GM12878 (cell line): ENCODE data around the gene MAPT.

Source experiments
- EGR1 ChIP-seq, 2 experiments: IDR thresholded peaks; 1 replicate in 1 of 2; 2 replicates in 1 of 2; pipeline ENCODE4 v1.6.1; 2011 to 2012; ENCODE audit warnings: low read depth in 2 of 2, low read length in 2 of 2, borderline replicate concordance in 1 of 2, mild to moderate bottlenecking in 1 of 2, moderate library complexity in 1 of 2
- EP300 ChIP-seq, 2 experiments: fragments of 150-350 bp in 1 of 2; IDR thresholded peaks; 2 replicates each; pipeline ENCODE4 v1.6.1; 2011 to 2012; ENCODE audit warnings: low read depth in 2 of 2, low read length in 2 of 2, borderline replicate concordance in 1 of 2, improper control_type of control experiment in 1 of 2, inconsistent platforms in 1 of 2; ENCODE audit not compliant: control insufficient read depth in 1 of 2
- JUND ChIP-seq: IDR thresholded peaks from 2 replicates; pipeline ENCODE4 v1.6.1; 2012; ENCODE audit warnings: low read depth, mild to moderate bottlenecking, low read length, improper control_type of control experiment, moderate library complexity
- POLR2A ChIP-seq: IDR thresholded peaks from 2 replicates; pipeline ENCODE4 v1.6.1; 2011; ENCODE audit warnings: low read depth, mild to moderate bottlenecking, low read length
- POLR2AphosphoS5 ChIP-seq: IDR thresholded peaks from 2 replicates; pipeline ENCODE4 v1.6.1; 2011; ENCODE audit warnings: mild to moderate bottlenecking, low read length, inconsistent platforms
- TF ChIP-seq, protein P1 (sequence below), 3 experiments: IDR thresholded peaks in 2 of 3; conservative IDR thresholded peaks in 1 of 3; 2 replicates each; pipeline ENCODE4 v1.5.1; 2011; ENCODE audit warnings: low read depth in 3 of 3, low read length in 3 of 3, mild to moderate bottlenecking in 3 of 3, control low read depth in 2 of 3, moderate library complexity in 2 of 3, inconsistent platforms in 1 of 3, mixed read lengths in 1 of 3; ENCODE audit not compliant: control insufficient read depth in 2 of 3, insufficient read depth in 1 of 3; ENCODE audit errors: extremely low read depth in 1 of 3

DNA sequence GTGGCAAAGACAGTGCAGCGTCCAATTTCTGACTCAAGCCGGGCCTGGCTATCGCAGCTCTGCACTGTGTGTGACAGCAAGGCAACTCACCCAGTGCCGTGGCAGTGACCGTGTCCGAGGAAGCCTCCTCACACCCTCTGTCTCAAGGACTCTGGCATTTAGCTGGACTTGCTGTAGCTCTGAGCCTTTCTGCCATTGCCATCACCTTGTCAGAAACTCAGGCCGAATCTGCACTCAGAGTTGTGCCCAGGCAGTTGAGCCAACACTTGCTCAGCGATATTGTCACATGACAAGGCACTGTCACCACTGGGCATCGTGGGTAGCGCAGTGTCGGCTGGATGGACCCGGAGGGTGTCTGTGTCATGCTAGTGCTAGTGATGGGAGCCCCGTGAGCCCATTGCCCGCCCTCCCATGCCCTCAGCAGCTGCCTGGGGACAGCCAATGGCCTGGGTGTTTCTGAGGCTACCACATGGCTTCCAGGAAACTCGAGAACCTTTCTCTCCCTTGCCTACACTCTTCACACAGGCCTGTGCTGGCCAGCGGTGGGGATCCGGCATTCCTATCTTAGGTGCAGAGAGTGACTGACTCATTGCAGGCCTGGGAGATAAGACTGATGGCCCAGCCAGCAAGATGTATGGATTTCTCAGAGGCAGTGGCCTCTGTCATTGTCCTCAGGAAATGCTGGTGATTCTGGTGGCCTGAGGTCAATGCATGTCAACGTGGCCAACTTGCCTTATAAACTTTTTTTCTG lies 82.6 kb downstream of the MAPT start:
- TF ChIP-seq EP300 (IDR thresholded peaks at IDR 0.05; ENCODE audit: borderline replicate concordance in 1 of 2, control insufficient read depth in 1 of 2, low read depth in 2 of 2, low read length in 2 of 2) (no peak), JUND (no peak), EGR1 (IDR thresholded peaks at IDR 0.05; ENCODE audit: borderline replicate concordance in 1 of 2, low read depth in 2 of 2, low read length in 2 of 2) (no peak), POLR2AphosphoS5 (no peak), POLR2A (no peak)
- TF ChIP-seq, protein P1, sequence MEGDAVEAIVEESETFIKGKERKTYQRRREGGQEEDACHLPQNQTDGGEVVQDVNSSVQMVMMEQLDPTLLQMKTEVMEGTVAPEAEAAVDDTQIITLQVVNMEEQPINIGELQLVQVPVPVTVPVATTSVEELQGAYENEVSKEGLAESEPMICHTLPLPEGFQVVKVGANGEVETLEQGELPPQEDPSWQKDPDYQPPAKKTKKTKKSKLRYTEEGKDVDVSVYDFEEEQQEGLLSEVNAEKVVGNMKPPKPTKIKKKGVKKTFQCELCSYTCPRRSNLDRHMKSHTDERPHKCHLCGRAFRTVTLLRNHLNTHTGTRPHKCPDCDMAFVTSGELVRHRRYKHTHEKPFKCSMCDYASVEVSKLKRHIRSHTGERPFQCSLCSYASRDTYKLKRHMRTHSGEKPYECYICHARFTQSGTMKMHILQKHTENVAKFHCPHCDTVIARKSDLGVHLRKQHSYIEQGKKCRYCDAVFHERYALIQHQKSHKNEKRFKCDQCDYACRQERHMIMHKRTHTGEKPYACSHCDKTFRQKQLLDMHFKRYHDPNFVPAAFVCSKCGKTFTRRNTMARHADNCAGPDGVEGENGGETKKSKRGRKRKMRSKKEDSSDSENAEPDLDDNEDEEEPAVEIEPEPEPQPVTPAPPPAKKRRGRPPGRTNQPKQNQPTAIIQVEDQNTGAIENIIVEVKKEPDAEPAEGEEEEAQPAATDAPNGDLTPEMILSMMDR (IDR thresholded peaks at IDR 0.05 in 2 of 3, conservative IDR thresholded peaks at IDR 0.05 in 1 of 3; ENCODE audit: control insufficient read depth in 2 of 3, extremely low read depth in 1 of 3, insufficient read depth in 1 of 3, low read depth in 3 of 3, low read length in 3 of 3): no peak
